Measurements from ENCODE around the gene PIGC.
"Not testable (repeated sequence)": the region's sequence is repeated elsewhere in the genome, so short reads cannot be mapped to it uniquely, and the experiment has no call there.

The PIGC gene

DNA sequence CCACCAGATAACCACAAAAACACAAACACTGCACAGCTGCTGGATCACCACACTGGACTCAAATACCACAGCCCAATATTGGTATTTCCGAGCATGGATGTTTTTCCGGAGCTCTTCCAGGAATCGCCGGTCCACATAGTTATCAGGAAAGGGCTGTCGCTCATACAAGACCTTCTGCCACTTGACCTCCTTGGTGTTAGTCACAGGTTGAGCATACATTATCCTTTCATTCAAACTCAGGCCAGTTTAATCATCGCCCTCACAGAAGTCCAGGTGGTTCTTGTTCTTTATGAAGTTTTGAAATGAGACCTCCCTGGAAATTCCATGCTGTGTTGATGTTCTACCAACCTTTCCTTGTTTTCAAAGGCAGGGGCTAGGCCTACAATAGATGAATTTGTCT is 1.5 kb downstream of the PIGC start:
- peak; percentile 24 for DNase-seq (ENCODE audit: low read depth)
- H3K4me3 ChIP-seq (replicated peaks; ENCODE audit: low read depth, low read length) = no peak overlapping the region
- TF ChIP-seq, protein P1, sequence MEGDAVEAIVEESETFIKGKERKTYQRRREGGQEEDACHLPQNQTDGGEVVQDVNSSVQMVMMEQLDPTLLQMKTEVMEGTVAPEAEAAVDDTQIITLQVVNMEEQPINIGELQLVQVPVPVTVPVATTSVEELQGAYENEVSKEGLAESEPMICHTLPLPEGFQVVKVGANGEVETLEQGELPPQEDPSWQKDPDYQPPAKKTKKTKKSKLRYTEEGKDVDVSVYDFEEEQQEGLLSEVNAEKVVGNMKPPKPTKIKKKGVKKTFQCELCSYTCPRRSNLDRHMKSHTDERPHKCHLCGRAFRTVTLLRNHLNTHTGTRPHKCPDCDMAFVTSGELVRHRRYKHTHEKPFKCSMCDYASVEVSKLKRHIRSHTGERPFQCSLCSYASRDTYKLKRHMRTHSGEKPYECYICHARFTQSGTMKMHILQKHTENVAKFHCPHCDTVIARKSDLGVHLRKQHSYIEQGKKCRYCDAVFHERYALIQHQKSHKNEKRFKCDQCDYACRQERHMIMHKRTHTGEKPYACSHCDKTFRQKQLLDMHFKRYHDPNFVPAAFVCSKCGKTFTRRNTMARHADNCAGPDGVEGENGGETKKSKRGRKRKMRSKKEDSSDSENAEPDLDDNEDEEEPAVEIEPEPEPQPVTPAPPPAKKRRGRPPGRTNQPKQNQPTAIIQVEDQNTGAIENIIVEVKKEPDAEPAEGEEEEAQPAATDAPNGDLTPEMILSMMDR (IDR thresholded peaks at IDR 0.05; ENCODE audit: low read length, missing control alignments) = no peak

DNA sequence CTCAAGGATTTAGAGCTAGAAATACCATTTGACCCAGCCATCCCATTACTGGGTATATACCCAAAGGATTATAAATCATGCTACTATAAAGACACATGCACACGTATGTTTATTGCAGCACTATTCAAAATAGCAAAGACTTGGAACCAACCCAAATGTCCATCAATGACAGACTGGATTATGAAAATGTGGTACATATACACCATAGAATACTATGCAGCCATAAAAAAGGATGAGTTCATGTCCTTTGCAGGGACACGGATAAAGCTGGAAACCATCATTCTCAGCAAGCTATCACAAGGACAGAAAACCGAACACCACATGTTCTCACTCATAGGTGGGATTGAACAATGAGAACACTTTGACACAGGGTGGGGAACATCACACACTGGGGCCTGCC is 6.7 kb downstream of the PIGC start:
- H3K4me3 ChIP-seq (replicated peaks; ENCODE audit: low read depth, low read length); DNase-seq (ENCODE audit: low read depth): not testable (repeated sequence)

DNA sequence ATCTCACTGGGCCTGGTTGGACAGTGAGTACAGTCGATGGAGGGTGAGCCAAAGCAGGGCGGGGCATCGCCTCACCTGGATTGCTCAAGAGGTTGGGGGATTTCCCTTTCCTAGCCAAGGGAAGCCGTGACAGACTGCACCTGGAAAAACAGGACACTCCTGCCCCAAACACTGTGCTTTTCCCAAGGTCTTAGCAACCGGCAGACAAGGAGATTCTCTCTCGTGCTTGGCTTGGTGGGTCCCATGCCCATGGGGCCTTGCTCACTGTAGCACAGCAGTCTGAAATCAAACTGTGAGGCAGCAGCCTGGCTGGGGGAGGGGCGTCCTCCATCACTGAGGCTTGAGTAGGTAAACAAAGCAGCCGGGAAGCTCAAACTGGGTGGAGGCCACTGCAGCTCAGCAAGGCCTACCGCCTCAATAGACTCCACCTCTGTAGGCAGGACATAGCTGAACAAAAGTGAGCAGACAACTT is 12.1 kb downstream of the PIGC start:
- TF ChIP-seq, protein P1 (IDR thresholded peaks at IDR 0.05; ENCODE audit: low read length, missing control alignments) = no peak
- no peak overlapping the region for H3K4me3 ChIP-seq (replicated peaks; ENCODE audit: low read depth, low read length)
- DNase-seq (ENCODE audit: low read depth) = no peak

DNA sequence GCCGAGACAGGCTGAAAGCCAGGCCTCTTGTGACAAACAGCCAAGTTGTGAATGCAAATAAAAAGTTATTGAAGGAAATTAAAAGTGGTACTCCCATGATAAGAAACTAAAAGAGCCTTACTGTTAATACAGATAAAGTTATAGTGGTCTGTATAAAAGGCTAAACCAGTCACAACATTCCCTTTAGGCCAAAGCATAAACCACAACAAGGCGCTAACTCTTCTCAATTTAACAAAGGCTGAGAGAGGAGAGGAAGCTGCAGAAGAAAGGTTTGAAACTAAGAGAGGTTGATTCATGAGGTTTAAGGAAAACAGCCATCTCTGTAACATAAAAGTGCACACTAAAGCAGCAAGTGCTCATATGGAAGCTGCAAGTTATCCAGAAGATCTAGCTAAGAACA is 12.7 kb downstream of the PIGC start:
- TF ChIP-seq, protein P1 (IDR thresholded peaks at IDR 0.05; ENCODE audit: low read length, missing control alignments) = no peak
- DNase-seq (ENCODE audit: low read depth) = no peak
- H3K4me3 ChIP-seq (replicated peaks; ENCODE audit: low read depth, low read length) = no peak overlapping the region

DNA sequence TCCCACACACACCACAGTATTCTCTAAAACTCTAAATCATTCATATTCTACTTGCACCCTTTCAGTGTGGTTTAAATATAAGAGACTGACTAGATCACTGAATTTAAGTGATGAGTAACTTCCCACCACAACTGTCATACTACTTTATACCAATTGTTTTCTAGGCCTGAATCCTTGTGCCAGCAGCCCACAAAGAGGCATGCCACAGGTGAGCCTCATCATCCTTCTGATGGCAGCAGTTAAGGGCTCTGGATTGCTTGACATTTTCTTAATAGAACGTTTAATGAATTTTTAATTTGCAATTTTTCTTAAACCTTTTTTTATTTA is 13.8 kb downstream of the PIGC start:
- TF ChIP-seq, protein P1 (IDR thresholded peaks at IDR 0.05; ENCODE audit: low read length, missing control alignments) = no peak
- no peak overlapping the region for H3K4me3 ChIP-seq (replicated peaks; ENCODE audit: low read depth, low read length)
- no peak for DNase-seq (ENCODE audit: low read depth)

DNA sequence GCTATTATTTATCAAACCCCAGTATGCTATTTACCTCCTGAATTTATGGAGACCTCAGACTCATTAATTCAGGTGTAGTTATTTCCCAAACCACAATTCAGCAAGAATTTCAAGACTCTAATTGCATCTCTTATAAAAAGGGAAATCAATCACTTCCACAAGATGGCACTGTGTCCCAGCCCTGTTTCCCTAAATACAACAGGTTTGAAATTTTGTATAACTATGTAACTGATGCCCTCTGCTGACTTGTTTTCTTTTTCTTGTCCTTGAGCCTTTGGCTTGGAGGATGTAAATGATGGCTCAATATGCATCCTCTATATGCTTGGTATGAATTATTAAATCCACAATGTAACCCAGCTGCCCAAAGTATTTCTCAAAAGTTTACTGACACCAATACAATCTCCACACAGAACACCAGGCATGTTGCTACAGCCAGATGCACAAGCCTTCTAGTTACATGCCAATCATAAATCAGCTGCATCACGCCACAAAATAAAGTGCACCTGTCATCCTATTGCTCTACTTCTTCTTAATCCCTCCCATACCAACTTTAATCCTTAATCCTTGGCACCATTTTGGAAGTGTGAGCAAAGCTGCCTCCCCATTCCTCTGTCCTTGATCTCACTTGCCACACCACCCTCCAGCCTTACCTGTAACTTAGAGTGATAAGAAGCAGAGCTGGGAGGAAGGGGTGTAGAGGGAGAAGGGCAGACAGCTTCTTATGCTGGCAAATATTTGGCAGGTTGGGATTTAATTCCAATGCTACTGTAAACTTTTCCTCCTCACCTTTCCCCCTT is 14.3 kb downstream of the PIGC start:
- peak; percentile 87 for DNase-seq (ENCODE audit: low read depth)

DNA sequence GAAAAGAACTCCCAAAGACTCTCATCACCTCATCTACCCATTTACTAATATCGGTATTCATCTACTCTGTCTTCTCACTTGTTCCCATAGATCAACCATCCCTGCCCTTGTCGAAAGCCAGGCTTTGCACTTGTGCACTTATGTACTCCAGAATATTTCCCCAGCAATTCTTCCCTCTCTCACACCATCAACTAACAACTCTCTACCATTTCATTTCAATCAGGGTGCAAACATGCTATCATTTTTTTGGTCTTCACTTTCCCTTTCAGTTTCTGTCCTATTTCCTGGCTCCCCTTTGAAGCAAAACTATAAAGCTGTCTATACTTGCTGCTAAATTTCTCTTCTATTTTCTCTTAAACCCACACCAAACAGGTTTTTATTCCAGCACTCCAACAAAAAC is 16.7 kb downstream of the PIGC start:
- DNase-seq (ENCODE audit: low read depth) = no peak
- TF ChIP-seq, protein P1 (IDR thresholded peaks at IDR 0.05; ENCODE audit: low read length, missing control alignments) = no peak
- H3K4me3 ChIP-seq (replicated peaks; ENCODE audit: low read depth, low read length) = no peak overlapping the region

More for the DNA sequence above, 14.3 kb downstream of the PIGC start:
- no peak overlapping the region for H3K4me3 ChIP-seq (replicated peaks; ENCODE audit: low read depth, low read length)
- TF ChIP-seq, protein P1 (IDR thresholded peaks at IDR 0.05; ENCODE audit: low read length, missing control alignments) = peak; percentile 81

Measured in fibroblast of pulmonary artery (primary cell).